ENCODE results near the gene PPP1R1B.

Gene PPP1R1B

DNA sequence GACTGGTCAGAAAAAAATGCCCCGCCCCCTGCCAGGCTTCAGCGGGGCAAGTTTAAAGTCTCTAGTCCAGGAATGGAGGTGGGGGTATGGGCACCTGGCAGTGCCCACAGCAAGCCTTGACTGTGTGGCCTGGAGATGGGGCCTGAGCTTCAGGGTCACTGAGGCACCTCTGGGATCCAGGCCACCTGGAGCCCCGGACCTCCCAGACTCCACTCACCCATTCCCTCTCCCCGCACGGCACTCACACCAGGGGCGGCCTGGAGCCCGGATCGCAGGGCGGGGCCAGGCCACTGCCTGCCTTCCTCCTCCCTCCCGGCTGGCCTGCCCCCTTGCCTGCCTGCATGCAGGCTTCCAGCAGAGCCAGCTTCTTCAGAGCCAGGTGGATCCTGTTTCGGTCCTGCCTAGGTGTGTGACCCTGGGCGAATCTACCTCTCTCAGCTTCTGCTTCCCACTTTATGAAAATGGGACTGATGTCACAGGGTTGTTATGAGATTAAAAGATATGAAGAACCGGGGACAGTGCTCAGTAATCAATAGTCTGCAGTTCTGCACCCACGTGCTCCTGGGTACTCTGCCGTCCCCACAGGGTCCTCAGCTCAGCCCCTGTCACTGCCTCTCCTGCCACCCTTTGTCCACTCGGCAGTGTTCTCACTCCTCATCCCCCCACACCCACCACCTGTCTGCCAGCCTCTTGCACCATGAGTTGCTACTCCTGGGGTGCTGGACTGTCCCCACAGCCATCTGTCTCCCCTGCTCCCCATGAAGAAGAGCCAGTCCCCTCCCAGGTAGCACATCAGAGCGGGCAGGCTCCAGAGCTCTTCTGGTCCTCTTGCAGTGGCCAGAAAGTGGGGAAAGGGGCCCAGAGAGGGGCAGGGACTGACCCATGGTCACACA lies 37.2 kb downstream of the PPP1R1B start:
- DNase-seq (ENCODE audit: extremely low spot score, insufficient read length, low read depth), result no peak

GRCh38 chr17:39664581-39665561 lies 38.1 kb downstream of the PPP1R1B start, which contains the start of gene TCAP:
TSS of gene TCAP (plus strand) at chr17:39665349. CDS start at chr17:39665360, 11 bp downstream.
- DNase-seq (ENCODE audit: extremely low spot score, insufficient read length, low read depth), result no peak
- FAIRE-seq, result no peak

More for the DNA sequence above, 37.2 kb downstream of the PPP1R1B start:
- no peak for FAIRE-seq

DNA sequence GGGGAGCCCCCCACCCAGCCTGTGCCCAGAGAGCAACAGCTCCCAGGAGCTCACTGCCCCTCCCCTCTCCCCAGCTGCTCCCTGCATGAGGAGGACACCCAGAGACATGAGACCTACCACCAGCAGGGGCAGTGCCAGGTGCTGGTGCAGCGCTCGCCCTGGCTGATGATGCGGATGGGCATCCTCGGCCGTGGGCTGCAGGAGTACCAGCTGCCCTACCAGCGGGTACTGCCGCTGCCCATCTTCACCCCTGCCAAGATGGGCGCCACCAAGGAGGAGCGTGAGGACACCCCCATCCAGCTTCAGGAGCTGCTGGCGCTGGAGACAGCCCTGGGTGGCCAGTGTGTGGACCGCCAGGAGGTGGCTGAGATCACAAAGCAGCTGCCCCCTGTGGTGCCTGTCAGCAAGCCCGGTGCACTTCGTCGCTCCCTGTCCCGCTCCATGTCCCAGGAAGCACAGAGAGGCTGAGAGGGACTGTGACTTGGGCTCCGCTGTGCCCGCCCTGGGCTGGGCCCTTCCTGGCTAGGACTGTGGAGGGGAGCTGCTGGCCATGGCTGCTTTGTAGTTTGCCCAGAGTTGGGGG lies 39.0 kb downstream of the PPP1R1B start:
- DNase-seq (ENCODE audit: extremely low spot score, insufficient read length, low read depth) (no peak), FAIRE-seq (no peak)

GRCh38 chr17:39666231-39666600 lies 39.5 kb downstream of the PPP1R1B start:
- FAIRE-seq (no peak), DNase-seq (ENCODE audit: extremely low spot score, insufficient read length, low read depth) (no peak)

DNA sequence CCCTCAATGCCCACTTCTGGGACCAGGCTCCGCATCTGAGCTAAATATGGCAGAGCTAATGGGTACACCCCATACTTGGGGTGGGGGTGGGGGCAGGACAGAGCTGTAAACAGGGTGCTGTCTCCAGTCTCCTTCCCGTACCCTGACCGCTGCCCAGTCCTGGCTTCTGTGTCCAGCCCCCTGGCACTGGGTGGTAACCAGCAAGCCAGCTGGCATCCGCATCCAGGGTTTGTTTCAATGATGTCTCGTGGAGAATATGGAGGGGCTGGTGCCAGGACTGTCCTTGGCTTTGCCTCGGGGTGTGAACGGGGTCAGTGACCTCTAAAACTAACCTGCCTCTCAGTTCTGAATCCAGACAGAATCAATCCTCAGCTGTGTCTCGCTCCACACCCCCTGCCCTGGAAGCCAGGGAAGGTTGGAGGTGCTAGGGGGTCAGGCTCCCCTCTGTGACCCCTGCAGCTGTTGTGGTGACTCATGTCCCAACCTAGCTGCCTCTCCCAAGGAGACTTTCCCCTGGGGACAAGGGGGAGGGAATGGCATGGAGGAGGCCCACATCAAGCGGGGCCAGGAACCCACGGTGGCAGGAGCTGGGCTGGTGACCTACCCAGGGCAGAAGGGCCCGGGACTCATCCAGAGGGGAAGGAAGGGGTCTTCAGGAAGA lies 40.0 kb downstream of the PPP1R1B start:
- DNase-seq (ENCODE audit: extremely low spot score, insufficient read length, low read depth) (no peak), FAIRE-seq (no peak)

GRCh38 chr17:39667262-39667944 lies 40.7 kb downstream of the PPP1R1B start:
- FAIRE-seq, result no peak
- no peak for DNase-seq (ENCODE audit: extremely low spot score, insufficient read length, low read depth)

- DNase-seq (ENCODE audit: extremely low spot score, insufficient read length, low read depth) (peak; percentile 63), FAIRE-seq (peak; percentile 77)
Measured at GRCh38 chr17:39667945-39668924, 41.5 kb downstream of the PPP1R1B start, which contains the start of gene PNMT. TSS of gene PNMT (plus strand) at chr17:39668453. CDS start at chr17:39668476, 23 bp downstream.

DNA sequence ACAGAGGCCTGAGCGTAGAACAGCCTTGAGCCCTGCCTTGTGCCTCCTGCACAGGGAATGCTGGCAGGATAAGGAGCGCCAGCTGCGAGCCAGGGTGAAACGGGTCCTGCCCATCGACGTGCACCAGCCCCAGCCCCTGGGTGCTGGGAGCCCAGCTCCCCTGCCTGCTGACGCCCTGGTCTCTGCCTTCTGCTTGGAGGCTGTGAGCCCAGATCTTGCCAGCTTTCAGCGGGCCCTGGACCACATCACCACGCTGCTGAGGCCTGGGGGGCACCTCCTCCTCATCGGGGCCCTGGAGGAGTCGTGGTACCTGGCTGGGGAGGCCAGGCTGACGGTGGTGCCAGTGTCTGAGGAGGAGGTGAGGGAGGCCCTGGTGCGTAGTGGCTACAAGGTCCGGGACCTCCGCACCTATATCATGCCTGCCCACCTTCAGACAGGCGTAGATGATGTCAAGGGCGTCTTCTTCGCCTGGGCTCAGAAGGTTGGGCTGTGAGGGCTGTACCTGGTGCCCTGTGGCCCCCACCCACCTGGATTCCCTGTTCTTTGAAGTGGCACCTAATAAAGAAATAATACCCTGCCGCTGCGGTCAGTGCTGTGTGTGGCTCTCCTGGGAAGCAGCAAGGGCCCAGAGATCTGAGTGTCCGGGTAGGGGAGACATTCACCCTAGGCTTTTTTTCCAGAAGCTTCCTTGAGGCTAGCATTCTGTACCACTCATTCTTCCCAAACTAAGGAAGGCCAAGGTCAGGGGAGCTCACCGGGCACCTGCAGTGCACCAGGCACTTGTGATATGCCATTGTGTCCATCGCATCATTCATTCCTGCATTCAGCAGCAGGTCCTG lies 43.4 kb downstream of the PPP1R1B start:
- no peak for FAIRE-seq
- DNase-seq (ENCODE audit: extremely low spot score, insufficient read length, low read depth), result no peak

- DNase-seq (ENCODE audit: extremely low spot score, insufficient read length, low read depth), result no peak
- FAIRE-seq, result no peak
Measured at GRCh38 chr17:39670746-39671145, 44.0 kb downstream of the PPP1R1B start.

DNA sequence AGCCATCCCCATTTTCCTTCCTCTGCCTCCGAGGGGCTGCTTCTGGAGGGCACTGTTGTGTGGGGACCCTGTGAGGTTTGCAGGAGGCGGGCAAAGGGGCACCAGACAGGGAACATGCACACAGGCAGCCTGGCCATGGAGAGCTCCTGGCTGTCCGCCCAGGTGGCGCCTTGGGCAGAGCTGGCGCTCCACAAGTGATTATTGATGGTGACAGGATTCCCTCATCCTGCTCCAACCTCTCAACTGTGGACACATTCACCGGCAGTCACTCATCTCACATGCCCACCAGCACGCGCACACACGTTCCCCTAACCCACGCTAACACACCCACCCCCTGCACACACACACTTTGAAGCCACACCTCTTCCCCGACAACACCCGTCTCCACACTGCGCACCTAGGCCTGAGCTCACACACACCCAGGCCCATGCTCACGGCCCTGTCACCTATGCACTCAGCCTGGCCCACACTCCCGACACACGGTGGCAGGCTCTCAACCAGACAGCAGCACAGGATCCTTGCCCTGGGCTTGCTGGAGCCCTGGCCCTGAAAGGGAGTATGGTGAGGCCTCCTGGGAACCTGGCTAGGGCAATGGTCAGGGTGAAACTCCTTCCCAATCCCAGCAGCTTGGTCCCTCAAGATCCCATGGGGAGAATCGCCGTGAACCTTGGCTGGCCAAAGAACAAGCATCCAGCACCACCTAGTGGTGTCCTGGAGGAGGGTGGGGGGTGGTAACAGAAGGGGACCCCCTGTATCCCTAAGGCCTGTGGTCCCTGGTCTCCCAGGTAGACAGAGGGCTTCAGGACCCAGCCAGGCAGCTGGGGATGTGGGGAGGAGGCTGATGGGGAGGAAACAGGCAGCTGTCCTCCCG lies 45.1 kb downstream of the PPP1R1B start:
- FAIRE-seq (peak; percentile 55), DNase-seq (ENCODE audit: extremely low spot score, insufficient read length, low read depth) (no peak)

DNA sequence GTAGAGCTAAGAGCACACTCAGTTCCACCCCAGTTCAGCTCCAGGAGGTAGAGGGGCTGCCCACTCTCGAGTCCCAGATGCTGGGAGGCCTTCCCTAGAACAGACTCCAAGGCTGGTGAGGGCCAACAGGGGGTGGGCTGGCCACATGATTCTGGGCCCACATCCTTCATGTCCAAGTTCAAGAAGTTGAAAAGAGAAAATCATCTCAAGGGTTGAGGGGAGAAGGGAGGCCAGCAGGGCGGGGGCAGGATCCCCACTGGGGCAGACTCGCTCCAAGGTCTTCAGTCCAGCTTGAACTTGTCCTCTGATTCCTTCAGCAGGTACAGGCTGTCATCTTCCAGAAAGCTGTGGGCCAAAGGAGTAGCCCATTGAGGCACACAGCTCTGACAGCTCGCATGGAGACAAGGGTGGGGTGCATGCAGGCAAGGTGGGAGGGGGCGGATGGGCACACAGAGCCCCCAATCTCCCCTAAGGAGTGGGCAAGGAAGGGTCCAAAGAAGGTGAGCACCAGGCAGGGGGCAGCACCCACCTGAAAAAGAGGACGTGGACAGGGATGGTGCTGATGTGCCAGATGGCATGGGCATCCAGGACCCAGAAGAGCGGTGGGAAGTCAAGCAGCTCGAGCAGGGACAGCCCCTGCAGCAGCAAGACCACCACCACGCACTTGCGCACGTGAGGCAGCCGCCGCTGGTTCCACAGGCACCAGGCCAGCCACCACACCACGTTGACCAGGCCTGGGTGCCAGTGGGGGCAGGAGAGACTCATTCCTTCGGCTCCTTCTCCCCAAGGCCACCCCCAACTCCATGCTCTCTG lies 46.0 kb downstream of the PPP1R1B start:
- FAIRE-seq, result no peak

GRCh38 chr17:39673335-39674081 lies 46.8 kb downstream of the PPP1R1B start:
- DNase-seq (ENCODE audit: extremely low spot score, insufficient read length, low read depth), result no peak
- FAIRE-seq, result no peak

More for the DNA sequence above, 46.0 kb downstream of the PPP1R1B start:
- no peak for DNase-seq (ENCODE audit: extremely low spot score, insufficient read length, low read depth)

GRCh38 chr17:39674179-39674578 lies 47.4 kb downstream of the PPP1R1B start:
- FAIRE-seq, result no peak

DNA sequence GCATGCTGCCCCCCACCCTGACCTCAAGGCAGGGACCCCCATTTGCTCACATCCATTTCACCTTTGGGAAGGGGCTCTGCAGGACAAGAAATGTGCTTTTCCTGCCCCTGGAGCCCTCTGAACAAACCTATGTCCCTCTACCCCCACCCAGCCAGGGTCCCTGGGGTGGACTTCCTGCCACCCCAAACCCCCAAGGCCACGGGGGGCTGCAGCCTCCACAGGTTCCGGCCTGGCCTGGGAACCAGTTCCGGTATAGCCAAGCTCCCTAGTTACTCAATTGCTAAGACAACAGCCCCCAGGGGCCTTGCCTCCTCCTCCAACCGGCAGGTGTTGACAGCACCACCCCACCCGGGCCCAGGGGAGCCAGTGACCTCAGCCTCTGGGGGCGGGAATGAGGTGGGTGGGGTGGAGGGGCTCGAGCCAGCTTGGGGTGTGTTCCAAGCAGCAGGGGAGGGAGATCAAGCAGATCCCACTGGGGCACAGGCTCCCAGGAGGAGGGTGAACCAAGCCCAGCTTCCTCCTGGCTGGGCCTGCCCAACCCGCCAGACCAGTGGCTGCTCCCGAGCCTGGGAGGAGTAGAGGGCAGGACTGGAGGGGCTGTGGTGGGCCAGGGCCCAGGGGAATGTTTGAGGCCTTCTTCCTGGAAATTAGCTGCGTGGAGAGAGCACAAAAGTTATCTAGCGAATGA lies 48.1 kb downstream of the PPP1R1B start:
- FAIRE-seq, result peak; percentile 78

More at GRCh38 chr17:39674179-39674578, 47.4 kb downstream of the PPP1R1B start:
- no peak for DNase-seq (ENCODE audit: extremely low spot score, insufficient read length, low read depth)

More for the DNA sequence above, 48.1 kb downstream of the PPP1R1B start:
- DNase-seq (ENCODE audit: extremely low spot score, insufficient read length, low read depth), result no peak

All from GM18507 (cell line).